HUES6 (cell line): ENCODE data around the gene PPIL6.

Experiments used
- H3K27ac ChIP-seq: 2 replicates; pipeline ENCODE4 v1.7.0; 2013; ENCODE audit warnings: low read depth, mild to moderate bottlenecking, low read length, inconsistent platforms
- H3K27me3 ChIP-seq: 2 replicates; pipeline ENCODE4 v1.6.1; 2013; ENCODE audit warnings: low read length; ENCODE audit not compliant: control insufficient read depth, insufficient read depth
- H3K36me3 ChIP-seq: 2 replicates; pipeline ENCODE4 v1.6.1; 2013; ENCODE audit warnings: low read length; ENCODE audit not compliant: control insufficient read depth, insufficient read depth
- H3K4me1 ChIP-seq: 2 replicates; pipeline ENCODE4 v1.6.1; 2013; ENCODE audit warnings: low read length; ENCODE audit not compliant: control insufficient read depth, insufficient read depth
- H3K4me3 ChIP-seq: 2 replicates; pipeline ENCODE4 v1.5.1; 2013; ENCODE audit warnings: low read depth, low read length
- H3K9ac ChIP-seq: one replicate; pipeline ENCODE4 v1.6.1; 2013; ENCODE audit warnings: mild to moderate bottlenecking, low read length
- H3K9me3 ChIP-seq: 2 replicates; pipeline ENCODE4 v1.6.1; 2013; ENCODE audit warnings: low read depth, low read length; ENCODE audit not compliant: control insufficient read depth, insufficient read depth

Gene PPIL6

GRCh38 chr6:109360281-109360680 lies 80.1 kb downstream of the PPIL6 start:
- Histone ChIP-seq H3K9me3 (peaks cover 12% of the 10 kb centered on the region), H3K9ac (no peak overlapping the region), H3K36me3 (peaks cover 72% of the 10 kb centered on the region)

DNA sequence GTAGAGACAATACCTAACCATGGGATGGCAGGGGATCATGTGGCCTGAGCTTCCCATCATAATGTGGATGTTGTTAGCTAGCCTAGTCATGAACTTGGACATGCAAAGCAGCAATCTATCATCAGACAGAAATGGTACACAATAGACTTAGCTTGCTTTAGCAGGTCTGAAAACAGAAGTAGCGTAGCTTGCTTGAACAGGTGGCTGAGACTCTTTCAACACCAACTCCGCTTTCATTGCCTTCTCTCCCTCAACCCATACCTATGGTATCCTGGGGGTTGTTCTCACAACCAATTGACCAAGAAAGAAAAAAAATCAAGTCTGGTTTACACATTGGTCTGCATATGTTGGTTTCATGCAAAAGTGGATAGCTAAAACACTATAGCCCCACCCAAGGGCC lies 81.2 kb downstream of the PPIL6 start:
- peaks cover 66% of the 10 kb centered on the region for H3K36me3 ChIP-seq

More at GRCh38 chr6:109360281-109360680, 80.1 kb downstream of the PPIL6 start:
- Histone ChIP-seq H3K4me1 (no peaks in the 10 kb centered on the region), H3K4me3 (no peak overlapping the region), H3K27me3 (no peaks in the 10 kb centered on the region), H3K27ac (no peak overlapping the region)

DNA sequence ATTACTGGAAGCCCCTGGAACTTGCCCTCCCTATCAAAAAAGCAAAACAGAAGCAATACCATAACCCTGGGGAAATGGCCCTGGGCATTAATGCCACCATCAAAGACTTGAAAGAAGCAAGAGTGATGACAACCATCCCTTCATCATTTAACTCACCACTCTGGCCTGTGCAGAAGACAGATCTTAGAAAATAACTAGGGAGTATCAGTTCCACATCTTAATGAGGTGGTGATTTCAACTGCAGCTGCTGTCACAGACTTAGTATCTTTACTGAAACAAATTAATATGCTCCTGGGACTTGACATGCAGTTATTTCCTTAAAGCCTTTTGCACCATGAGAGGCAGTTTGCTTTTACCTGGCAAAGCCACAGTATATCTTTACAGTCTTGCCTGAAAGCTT lies 82.2 kb downstream of the PPIL6 start:
- H3K4me1 ChIP-seq = no peaks in the 10 kb centered on the region
- H3K9ac ChIP-seq = no peak overlapping the region
- no peaks in the 10 kb centered on the region for H3K27me3 ChIP-seq
- H3K36me3 ChIP-seq = peaks cover 65% of the 10 kb centered on the region
- H3K27ac ChIP-seq = no peak overlapping the region
- H3K9me3 ChIP-seq = peaks cover 12% of the 10 kb centered on the region
- no peak overlapping the region for H3K4me3 ChIP-seq

More for the DNA sequence above, 81.2 kb downstream of the PPIL6 start:
- Histone ChIP-seq H3K4me3 (no peak overlapping the region), H3K4me1 (no peaks in the 10 kb centered on the region), H3K27ac (no peak overlapping the region), H3K9ac (no peak overlapping the region), H3K27me3 (no peaks in the 10 kb centered on the region), H3K9me3 (peaks cover 12% of the 10 kb centered on the region)

GRCh38 chr6:109356237-109356636 lies 84.2 kb downstream of the PPIL6 start:
- H3K27me3 ChIP-seq = no peaks in the 10 kb centered on the region
- peaks cover 52% of the 10 kb centered on the region for H3K36me3 ChIP-seq
- H3K9me3 ChIP-seq = peaks cover 12% of the 10 kb centered on the region
- no peak overlapping the region for H3K4me3 ChIP-seq
- no peak overlapping the region for H3K9ac ChIP-seq
- H3K4me1 ChIP-seq = no peaks in the 10 kb centered on the region
- no peak overlapping the region for H3K27ac ChIP-seq

DNA sequence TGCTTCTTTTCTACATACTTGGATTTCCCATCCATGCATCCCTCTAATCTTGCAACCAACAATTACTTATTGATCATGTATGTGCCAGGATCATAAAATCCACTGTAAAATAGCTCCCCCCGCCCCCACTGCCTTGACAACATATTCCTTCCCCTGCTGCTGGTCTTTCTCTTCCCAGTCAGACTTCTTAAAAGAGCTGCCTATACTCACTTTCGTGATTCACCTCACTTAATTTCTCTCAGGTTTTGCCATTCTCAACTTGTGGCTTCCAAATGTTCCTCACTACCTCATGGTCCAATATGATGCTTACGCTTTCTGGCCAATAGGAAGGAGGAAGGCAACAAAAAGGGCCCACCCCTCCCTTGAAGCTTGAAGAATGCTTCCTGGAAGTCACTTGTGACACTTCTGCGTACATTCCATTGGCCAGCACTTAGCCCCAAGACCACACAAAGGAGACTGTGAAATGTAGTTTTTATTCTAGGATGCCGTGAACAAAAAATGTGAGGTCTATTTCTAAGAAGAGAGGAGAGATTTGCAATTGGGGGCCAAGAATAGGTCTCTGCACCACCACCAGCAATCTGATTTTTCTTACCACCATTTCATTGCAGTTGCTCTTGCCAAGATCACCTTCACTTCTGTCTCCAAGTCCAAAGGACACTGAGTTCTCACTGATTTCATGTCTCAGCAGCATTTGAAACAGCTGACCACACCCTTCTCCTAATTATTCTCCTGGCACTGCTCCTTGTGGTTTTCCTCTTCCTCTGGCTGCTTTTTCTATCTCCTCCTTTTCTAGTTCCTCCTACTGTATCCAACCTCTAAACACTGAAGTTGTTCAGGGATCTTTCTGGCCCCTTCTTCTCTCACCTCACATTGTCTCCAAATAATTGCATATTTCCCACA lies 88.9 kb downstream of the PPIL6 start:
- H3K4me1 ChIP-seq = no peaks in the 10 kb centered on the region
- no peak overlapping the region for H3K9ac ChIP-seq
- H3K36me3 ChIP-seq = peaks cover 13% of the 10 kb centered on the region
- peaks cover 6% of the 10 kb centered on the region for H3K9me3 ChIP-seq
- no peak overlapping the region for H3K27ac ChIP-seq
- no peak overlapping the region for H3K4me3 ChIP-seq
- H3K27me3 ChIP-seq = no peaks in the 10 kb centered on the region

GRCh38 chr6:109349419-109349987 lies 90.9 kb downstream of the PPIL6 start:
- Histone ChIP-seq H3K4me3 (no peak overlapping the region), H3K27me3 (no peaks in the 10 kb centered on the region), H3K27ac (no peak overlapping the region), H3K9me3 (no peaks in the 10 kb centered on the region), H3K9ac (no peak overlapping the region), H3K4me1 (no peaks in the 10 kb centered on the region), H3K36me3 (peaks cover 4% of the 10 kb centered on the region; the same call in 1 of the 2 replicates)

DNA sequence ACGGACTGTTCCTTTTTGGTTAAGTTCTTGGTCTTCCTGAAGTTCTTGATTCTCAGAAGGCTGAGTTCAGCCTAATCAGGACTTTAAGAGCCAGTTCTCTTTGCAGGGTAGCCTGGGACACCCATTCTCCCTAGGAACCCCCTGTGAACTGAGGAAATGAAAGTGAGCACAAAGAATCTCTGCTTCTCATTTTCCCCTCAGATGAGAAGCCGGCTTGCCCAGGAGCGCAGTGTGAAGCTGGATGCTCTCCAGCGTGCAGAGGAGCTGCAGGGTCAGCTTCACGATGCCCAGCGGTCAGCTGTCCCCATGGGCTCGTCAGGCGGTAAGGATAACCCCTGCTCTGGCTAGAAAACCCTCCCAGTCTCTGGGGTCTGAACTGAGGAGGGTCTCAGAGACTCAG lies 92.2 kb downstream of the PPIL6 start:
- Histone ChIP-seq H3K27ac (no peak overlapping the region), H3K4me1 (no peaks in the 10 kb centered on the region), H3K4me3 (no peak overlapping the region), H3K9me3 (no peaks in the 10 kb centered on the region), H3K36me3 (no peaks in the 10 kb centered on the region), H3K9ac (no peak overlapping the region), H3K27me3 (no peaks in the 10 kb centered on the region)

DNA sequence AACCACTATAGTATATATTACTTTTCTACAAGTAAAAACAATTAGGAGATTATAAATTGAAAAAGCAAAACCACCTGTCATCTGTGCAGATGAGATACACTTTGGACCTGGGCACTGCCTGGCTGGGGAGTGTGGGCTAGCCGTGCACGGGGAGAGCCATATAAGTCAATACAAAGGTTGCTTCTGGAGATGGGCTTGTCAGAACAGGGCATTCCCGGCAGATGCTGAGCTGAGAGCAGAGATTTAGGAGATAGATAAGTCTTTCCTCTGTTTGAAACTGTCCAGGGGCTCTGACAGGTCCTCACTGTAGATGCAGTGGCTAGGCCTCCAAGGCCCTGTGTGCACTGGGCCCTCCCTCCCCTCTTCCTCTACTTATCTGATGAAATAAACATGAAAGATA lies 92.6 kb downstream of the PPIL6 start:
- no peak overlapping the region for H3K9ac ChIP-seq
- H3K27ac ChIP-seq = no peak overlapping the region
- no peaks in the 10 kb centered on the region for H3K27me3 ChIP-seq
- no peaks in the 10 kb centered on the region for H3K4me1 ChIP-seq
- H3K36me3 ChIP-seq = no peaks in the 10 kb centered on the region
- no peak overlapping the region for H3K4me3 ChIP-seq
- no peaks in the 10 kb centered on the region for H3K9me3 ChIP-seq

DNA sequence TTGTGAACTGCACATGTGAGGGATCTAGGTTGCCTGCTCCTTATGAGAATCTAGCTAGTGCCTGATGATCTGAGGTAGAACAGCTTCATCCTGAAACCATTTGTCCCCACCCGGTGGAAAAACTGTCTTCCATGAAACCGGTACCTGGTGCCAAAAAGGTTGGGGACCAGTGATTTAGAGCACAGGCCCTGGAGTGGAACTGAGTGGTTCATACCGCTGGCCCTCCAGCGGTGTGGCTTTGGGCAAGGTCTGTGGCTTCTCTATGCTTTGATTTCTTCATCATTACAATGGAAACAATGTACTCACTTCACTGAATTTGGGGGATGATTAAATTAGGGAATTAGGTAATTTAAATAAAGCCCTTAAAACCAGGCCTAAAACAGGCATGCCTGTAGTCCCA lies 94.4 kb downstream of the PPIL6 start:
- Histone ChIP-seq H3K9ac (no peak overlapping the region), H3K4me3 (no peak overlapping the region), H3K4me1 (no peaks in the 10 kb centered on the region), H3K36me3 (no peaks in the 10 kb centered on the region), H3K9me3 (no peaks in the 10 kb centered on the region), H3K27ac (no peak overlapping the region), H3K27me3 (no peaks in the 10 kb centered on the region)

GRCh38 chr6:109344226-109344625 lies 96.2 kb downstream of the PPIL6 start:
- Histone ChIP-seq H3K27ac (no peak overlapping the region), H3K36me3 (no peaks in the 10 kb centered on the region), H3K9ac (no peak overlapping the region), H3K4me3 (no peak overlapping the region), H3K4me1 (no peaks in the 10 kb centered on the region), H3K27me3 (no peaks in the 10 kb centered on the region), H3K9me3 (no peaks in the 10 kb centered on the region)

DNA sequence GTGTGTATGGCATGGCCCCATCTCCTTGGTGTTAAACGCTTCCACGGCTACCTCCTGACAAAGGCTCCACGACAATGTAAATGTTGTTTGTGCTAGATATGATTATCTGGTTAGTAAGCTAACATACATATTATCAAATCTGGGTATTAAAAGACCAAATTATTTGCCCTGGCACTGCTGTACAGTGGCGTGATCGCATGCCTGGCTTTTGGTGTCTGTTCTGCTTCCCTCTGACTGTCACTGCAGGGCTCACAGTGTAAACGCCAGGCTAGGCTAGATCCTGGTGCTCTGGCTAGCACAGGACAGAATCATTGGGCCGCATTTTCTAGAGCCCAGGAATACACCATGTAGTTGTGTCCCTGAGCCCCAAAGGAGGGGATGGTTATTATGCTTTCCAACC lies 96.9 kb downstream of the PPIL6 start:
- H3K4me3 ChIP-seq = no peak overlapping the region
- no peak overlapping the region for H3K27ac ChIP-seq
- no peak overlapping the region for H3K9ac ChIP-seq
- no peaks in the 10 kb centered on the region for H3K36me3 ChIP-seq
- H3K4me1 ChIP-seq = no peaks in the 10 kb centered on the region
- no peaks in the 10 kb centered on the region for H3K9me3 ChIP-seq
- no peaks in the 10 kb centered on the region for H3K27me3 ChIP-seq
